OCI-LY3 (cell line): ENCODE data around the gene IRF1.

Experiments used
- H2AFZ ChIP-seq: fragments of 200-600, 300-600 bp; shearing (Covaris generic); 2 replicates; pipeline ENCODE4 v1.6.0; 2014; ENCODE audit warnings: antibody characterized with exemption, low read depth, low read length
- H3K27ac ChIP-seq: fragments of 200-600, 300-600 bp; sonication (generic); 2 replicates; pipeline ENCODE4 v1.5.1; 2014; ENCODE audit warnings: mild to moderate bottlenecking, low read length, moderate library complexity, mixed read lengths
- H3K27me3 ChIP-seq: fragments of 200-600, 300-600 bp; sonication (generic); 2 replicates; pipeline ENCODE4 v1.6.1; 2014; ENCODE audit warnings: low read depth, low read length, mixed read lengths
- H3K36me3 ChIP-seq: fragments of 200-600, 300-600 bp; sonication (generic); replicated peaks from 2 replicates; pipeline ENCODE3; 2014; ENCODE audit warnings: low read depth, low read length, mixed read lengths
- H3K4me1 ChIP-seq: fragments of 300-600, 200-600 bp; sonication (generic); 2 replicates; pipeline ENCODE4 v1.6.1; 2014; ENCODE audit warnings: low read length, mixed read lengths
- H3K4me2 ChIP-seq: fragments of 200-600, 300-600 bp; sonication (generic); 2 replicates; pipeline ENCODE4 v1.6.1; 2014; ENCODE audit warnings: low read length, mixed read lengths
- H3K4me3 ChIP-seq: fragments of 300-600, 200-600 bp; sonication (generic); 2 replicates; pipeline ENCODE4 v1.5.1; 2014; ENCODE audit warnings: antibody characterized with exemption, mild to moderate bottlenecking, low read length, moderate library complexity
- H3K79me2 ChIP-seq: fragments of 300-600, 200-600 bp; shearing (Covaris generic); 2 replicates; pipeline ENCODE4 v1.6.1; 2014; ENCODE audit warnings: mild to moderate bottlenecking, low read length, mixed read lengths
- H3K9ac ChIP-seq: fragments of 300-600, 200-600 bp; shearing (Covaris generic); 2 replicates; pipeline ENCODE4 v1.6.0; 2014; ENCODE audit warnings: mild to moderate bottlenecking, low read length, moderate library complexity
- H3K9me3 ChIP-seq: fragments of 200-600, 300-600 bp; shearing (Covaris generic); 2 replicates; pipeline ENCODE4 v1.6.1; 2014; ENCODE audit warnings: low read length, mixed read lengths; ENCODE audit not compliant: insufficient read depth
- H4K20me1 ChIP-seq: fragments of 200-600, 300-600 bp; sonication (generic); 2 replicates; pipeline ENCODE4 v1.6.1; 2016; ENCODE audit warnings: low read length, mixed read lengths; ENCODE audit not compliant: insufficient read depth
- CTCF ChIP-seq: fragments of 200-600, 300-600 bp; sonication (generic); IDR thresholded peaks from 2 replicates; pipeline ENCODE4 v1.5.1; 2014; ENCODE audit warnings: antibody characterized with exemption, low read length, low read depth
- EZH2phosphoT487 ChIP-seq: fragments of 200-600 bp; shearing (Covaris generic); IDR thresholded peaks from 2 replicates; pipeline ENCODE4 v1.6.1; 2018; ENCODE audit warnings: antibody characterized with exemption, mixed run types, low read depth

The IRF1 gene

DNA sequence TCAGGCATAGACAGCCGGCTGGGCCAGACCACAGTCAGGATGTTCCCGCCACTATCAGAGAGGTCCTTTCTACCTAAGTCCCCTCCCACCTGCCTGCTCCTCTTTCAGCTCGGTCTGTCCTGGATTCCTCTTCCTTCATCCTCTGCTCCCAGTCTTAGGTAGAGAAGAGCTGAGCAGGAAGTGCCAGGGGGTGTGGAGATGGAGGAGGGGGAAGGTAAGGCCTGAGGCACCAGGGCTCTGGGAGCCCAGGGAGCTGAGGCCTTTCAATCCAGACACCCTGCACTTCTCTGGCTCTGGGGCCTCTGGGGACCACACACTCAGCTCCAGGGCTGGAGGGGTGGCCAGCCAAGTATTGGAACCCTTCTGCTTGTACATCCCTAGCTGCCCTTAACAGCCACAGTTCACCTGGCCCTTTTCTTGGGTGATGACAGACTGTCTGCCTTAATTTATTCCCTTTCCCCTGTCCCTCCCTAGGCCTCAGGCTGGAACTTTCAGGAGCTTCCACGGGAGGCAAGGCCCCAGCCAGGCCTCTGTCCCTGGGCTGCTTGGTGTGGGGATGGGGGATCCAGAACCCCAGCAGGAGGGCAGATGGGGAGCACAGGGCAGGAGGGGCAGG lies 15.6 kb downstream of the IRF1 start:
- H3K36me3 ChIP-seq: no peaks in the 10 kb centered on the region
- H3K4me3 ChIP-seq: no peak overlapping the region
- no peak overlapping the region for H3K9ac ChIP-seq
- H4K20me1 ChIP-seq: no peaks in the 10 kb centered on the region
- H3K27ac ChIP-seq: no peak overlapping the region
- H3K27me3 ChIP-seq: no peaks in the 10 kb centered on the region
- H2AFZ ChIP-seq: no peak overlapping the region
- H3K4me1 ChIP-seq: peaks cover 20% of the 10 kb centered on the region
- H3K4me2 ChIP-seq: no peak overlapping the region
- no peak for TF ChIP-seq CTCF
- H3K79me2 ChIP-seq: no peaks in the 10 kb centered on the region
- H3K9me3 ChIP-seq: no peaks in the 10 kb centered on the region

DNA sequence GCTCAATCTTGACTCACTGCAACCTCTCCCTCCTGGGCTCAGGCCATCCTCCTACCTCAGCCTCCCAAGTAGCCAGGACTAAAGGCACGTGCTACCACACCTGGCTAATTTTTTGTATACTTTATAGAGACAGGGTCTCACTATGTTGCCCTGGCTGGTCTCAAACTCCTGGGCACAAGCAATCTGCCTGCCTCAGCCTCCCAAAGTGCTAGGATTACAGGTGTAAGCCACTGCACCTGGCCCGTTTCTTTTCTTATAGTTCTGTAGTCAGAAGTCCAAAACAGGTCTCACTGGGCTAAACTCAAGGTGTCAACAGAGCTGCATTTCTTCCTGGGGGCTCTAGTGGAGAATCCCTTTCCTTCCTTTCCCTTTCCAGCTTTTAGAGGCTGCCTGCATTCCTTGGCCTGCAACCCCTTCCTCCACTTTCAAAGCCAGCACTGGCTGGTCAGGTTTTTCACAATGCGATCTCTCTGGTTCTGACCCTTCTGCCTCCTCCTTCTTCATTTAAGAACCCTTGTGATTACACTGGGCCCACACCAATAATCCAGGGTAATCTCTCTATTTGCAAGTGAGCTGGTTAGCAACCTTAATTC lies 16.3 kb downstream of the IRF1 start:
- no peaks in the 10 kb centered on the region for H3K36me3 ChIP-seq
- H4K20me1 ChIP-seq: no peaks in the 10 kb centered on the region
- H2AFZ ChIP-seq: no peak overlapping the region
- H3K9me3 ChIP-seq: no peaks in the 10 kb centered on the region
- H3K4me1 ChIP-seq: peaks cover 13% of the 10 kb centered on the region
- H3K4me2 ChIP-seq: no peak overlapping the region
- no peaks in the 10 kb centered on the region for H3K79me2 ChIP-seq
- H3K9ac ChIP-seq: no peak overlapping the region
- TF ChIP-seq CTCF (no peak), EZH2phosphoT487 (no peak)
- no peak overlapping the region for H3K4me3 ChIP-seq
- no peaks in the 10 kb centered on the region for H3K27me3 ChIP-seq
- no peak overlapping the region for H3K27ac ChIP-seq

DNA sequence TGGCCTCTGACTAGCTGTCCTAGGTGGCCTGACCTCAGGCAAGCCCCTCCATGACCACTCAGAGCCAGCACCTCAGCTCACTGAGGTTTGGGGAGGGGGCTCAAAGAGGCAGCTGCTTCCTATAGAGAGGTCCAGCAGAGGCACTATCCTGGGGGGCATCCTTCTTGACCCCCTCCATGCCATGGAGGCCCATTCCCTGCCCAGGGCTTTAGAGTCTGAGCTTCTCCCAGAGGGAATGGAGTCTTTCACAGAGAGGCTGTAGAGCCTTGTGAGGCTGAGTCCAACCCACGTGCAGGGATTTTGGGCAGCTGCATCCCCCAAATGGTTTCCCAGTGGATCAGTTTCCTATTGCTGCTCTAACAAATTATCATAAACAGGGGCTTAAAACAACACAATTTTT lies 16.9 kb downstream of the IRF1 start:
- Histone ChIP-seq H3K4me1 (peaks cover 12% of the 10 kb centered on the region), H3K27me3 (no peaks in the 10 kb centered on the region), H3K9me3 (no peaks in the 10 kb centered on the region), H3K4me3 (no peak overlapping the region), H3K36me3 (no peaks in the 10 kb centered on the region), H3K79me2 (no peaks in the 10 kb centered on the region), H2AFZ (no peak overlapping the region), H4K20me1 (no peaks in the 10 kb centered on the region), H3K9ac (no peak overlapping the region), H3K4me2 (no peak overlapping the region), H3K27ac (no peak overlapping the region)
- TF ChIP-seq EZH2phosphoT487 (no peak), CTCF (no peak)

- peaks cover 7% of the 10 kb centered on the region for H3K4me1 ChIP-seq
- no peak for TF ChIP-seq EZH2phosphoT487
- no peak for TF ChIP-seq CTCF
- H3K4me2 ChIP-seq: no peak overlapping the region
- H3K79me2 ChIP-seq: no peaks in the 10 kb centered on the region
- no peaks in the 10 kb centered on the region for H3K9me3 ChIP-seq
- no peaks in the 10 kb centered on the region for H3K36me3 ChIP-seq
- H2AFZ ChIP-seq: no peak overlapping the region
- H4K20me1 ChIP-seq: no peaks in the 10 kb centered on the region
- no peak overlapping the region for H3K9ac ChIP-seq
- H3K4me3 ChIP-seq: no peak overlapping the region
- H3K27me3 ChIP-seq: no peaks in the 10 kb centered on the region
- no peak overlapping the region for H3K27ac ChIP-seq
These were observed 17.5 kb downstream of the IRF1 start for GRCh38 chr5:132473019-132473531.
